DMS114 treated with DMSO at 0.1 percent for 48 hours (cell line): ENCODE results near the gene MRM2.
"Not testable (repeated sequence)": the region's sequence is repeated elsewhere in the genome, so short reads cannot be mapped to it uniquely, and the experiment has no call there.

Experiments used
- DNase-seq: peaks from one replicate; lab custom pipeline; 2025; ENCODE audit not compliant: unreplicated experiment; lab: John Stamatoyannopoulos, UW

MRM2 gene

GRCh38 chr7:2269089-2269990 lies 27.3 kb upstream of the MRM2 start:
- DNase-seq, result not testable (repeated sequence)

- no peak for DNase-seq
Measured at GRCh38 chr7:2266911-2267310, 24.9 kb upstream of the MRM2 start.

GRCh38 chr7:2264158-2264557 lies 22.2 kb upstream of the MRM2 start:
- no peak for DNase-seq

- DNase-seq, result no peak
Measured at GRCh38 chr7:2263176-2263575, 21.2 kb upstream of the MRM2 start.

- DNase-seq, result no peak
Measured at GRCh38 chr7:2261611-2262010, 19.6 kb upstream of the MRM2 start.

- no peak for DNase-seq
Measured at GRCh38 chr7:2260820-2261219, 18.8 kb upstream of the MRM2 start.

- no peak for DNase-seq
Measured at GRCh38 chr7:2259480-2259879, 17.5 kb upstream of the MRM2 start.

GRCh38 chr7:2258661-2259365 lies 16.8 kb upstream of the MRM2 start:
- DNase-seq, result no peak

GRCh38 chr7:2257651-2258050 lies 15.6 kb upstream of the MRM2 start:
- DNase-seq, result no peak

- no peak for DNase-seq
Measured at GRCh38 chr7:2257046-2257551, 15.1 kb upstream of the MRM2 start.

- no peak for DNase-seq
Measured at GRCh38 chr7:2256306-2257045, 14.5 kb upstream of the MRM2 start.

GRCh38 chr7:2255145-2256139 lies 13.4 kb upstream of the MRM2 start:
- no peak for DNase-seq

GRCh38 chr7:2254429-2255144 lies 12.6 kb upstream of the MRM2 start:
- no peak for DNase-seq

GRCh38 chr7:2253525-2254244 lies 11.7 kb upstream of the MRM2 start:
- DNase-seq, result no peak

- DNase-seq, result no peak
Measured at GRCh38 chr7:2253021-2253420, 11.0 kb upstream of the MRM2 start.

GRCh38 chr7:2251841-2252771 lies 10.1 kb upstream of the MRM2 start:
- no peak for DNase-seq

- DNase-seq, result no peak
Measured at GRCh38 chr7:2251381-2251780, 9.4 kb upstream of the MRM2 start.
